Measurements from ENCODE around the gene DEDD. TPM values are rescaled to one million over a fixed set of nuclear protein-coding genes. Genes with fewer than 3 reads are reported as not detected.

The DEDD gene
- total and polyA plus RNA-seq, 10 of the 15 experiments (the other 5 are each of a cell fraction or from before 2014, with no cell fraction given): 13.6 to 33.9 (median 30.3) TPM

GRCh38 chr1:161172776-161173376 lies 40.4 kb upstream of the DEDD start (continued):
- TF ChIP-seq ATF2 (IDR thresholded peaks at IDR 0.05; ENCODE audit: low read length) (no peak), BMI1 (IDR thresholded peaks at IDR 0.05; ENCODE audit: borderline replicate concordance) (no peak), KLF5 (IDR thresholded peaks at IDR 0.05; ENCODE audit: partially characterized antibody) (no peak), TARDBP (IDR thresholded peaks at IDR 0.05; ENCODE audit: borderline replicate concordance) (no peak), MEF2A (IDR thresholded peaks at IDR 0.05; ENCODE audit: insufficient read depth, low read depth, low read length) (no peak)

- Histone ChIP-seq H3K27ac (ENCODE audit: control insufficient read depth, insufficient read depth) (no peak overlapping the region), H3K36me3 (ENCODE audit: control insufficient read depth in 2 of 2, insufficient read depth in 2 of 2, low read length in 1 of 2) (peaks cover 17 to 30% of the 10 kb centered on the region in 2 experiments), H3K27me3 (replicated peaks in 1 of 2; ENCODE audit: control insufficient read depth in 2 of 2, insufficient read depth in 2 of 2, low read length in 1 of 2) (no peaks in the 10 kb centered on the region), H2AFZ (ENCODE audit: control insufficient read depth, low read depth, low read length) (no peak overlapping the region), H3K4me2 (ENCODE audit: control insufficient read depth, insufficient read depth) (no peak overlapping the region), H3K9ac (ENCODE audit: control insufficient read depth, insufficient read depth, low read length) (no peak overlapping the region), H4K20me1 (ENCODE audit: control insufficient read depth, insufficient read depth) (no peaks in the 10 kb centered on the region), H3K79me2 (ENCODE audit: control insufficient read depth, insufficient read depth, low read length) (peaks cover 23% of the 10 kb centered on the region), H3K4me1 (ENCODE audit: control insufficient read depth, insufficient read depth, low read length) (peaks cover 15% of the 10 kb centered on the region), H3K4me3 (no peak overlapping the region), H3K9me3 (replicated peaks; ENCODE audit: control insufficient read depth, insufficient read depth, low read length) (no peaks in the 10 kb centered on the region)
- POLR2A ChIA-PET: no interaction called here
- BruUV-seq (replicated peaks): no TSS peak
- in situ Hi-C loops (cut with MboI) (no loop called here), intact Hi-C loops (cut with micrococcal nuclease; ENCODE audit: unreplicated experiment) (no loop called here)
- no peak for ATAC-seq
- DNase-seq (ENCODE audit: low read depth, low spot score): no peak
- 50% methylated on average over 1 of the region's 1 CpG for WGBS (ENCODE audit: insufficient coverage, insufficient replicate concordance, low lambda C conversion rate, missing lambda C conversion rate)
- SMC1A ChIA-PET (ENCODE audit: uncharacterized antibody, unreplicated experiment): interaction anchor here (0.9 kb wide), 1 partner anchor 210 kb away, joined by 3 read pairs; no protein-coding TSS in a partner anchor
- RAD21 ChIA-PET (ENCODE audit: unreplicated experiment): no interaction called here
- no peak for FAIRE-seq
- TF ChIP-seq TARDBP (IDR thresholded peaks at IDR 0.05; ENCODE audit: borderline replicate concordance): no peak
- CTCF ChIA-PET: interaction anchor here (0.5 to 0.6 kb wide), 2 partner anchors 128 to 393 kb away, joined by 3 to 4 read pairs; no protein-coding TSS in a partner anchor
Observed at GRCh38 chr1:161172349-161172748, 39.9 kb upstream of the DEDD start.

Measured in GM12878 (cell line).